ENCODE results near the gene PPP2R3B.

PPP2R3B gene

DNA sequence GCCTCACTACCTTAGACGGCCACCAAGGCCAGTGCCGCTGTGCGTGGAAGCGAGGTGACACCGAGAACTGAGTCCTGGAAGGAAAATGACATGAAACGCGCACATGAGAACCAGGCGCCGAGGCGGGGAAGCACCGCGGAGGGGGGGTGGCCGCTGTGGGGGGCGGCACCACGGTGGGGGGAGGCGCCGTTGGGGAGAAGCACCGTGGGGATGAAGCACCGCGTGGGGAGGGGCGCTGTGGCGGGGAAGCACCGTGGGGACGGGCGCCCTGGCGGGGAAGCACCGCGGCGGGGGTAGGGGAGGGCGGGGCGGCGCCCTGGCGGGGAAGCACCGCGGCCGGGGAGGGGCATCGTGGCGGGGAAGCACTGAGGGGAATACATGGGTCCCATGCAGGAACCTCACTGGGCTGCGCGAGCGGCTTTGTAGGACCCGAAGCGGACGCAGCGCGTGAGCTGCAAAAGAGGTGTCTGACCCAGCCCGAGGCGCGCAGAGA lies 28.0 kb downstream of the PPP2R3B start:
- Histone ChIP-seq H2AK5ac (ENCODE audit: low read length, severe bottlenecking) (no peak overlapping the region), H3K4me2 (ENCODE audit: low read length, poor library complexity, severe bottlenecking) (no peak overlapping the region), H3K14ac (ENCODE audit: low read length in 2 of 2) (no peak overlapping the region), H2BK15ac (ENCODE audit: low read depth, poor library complexity, severe bottlenecking) (no peak overlapping the region), H3K9ac (ENCODE audit: low read length) (no peak overlapping the region), H3K9me3 (ENCODE audit: control insufficient read depth, low read length) (peaks cover 20% of the 10 kb centered on the region), H2BK5ac (ENCODE audit: low read depth, low read length, poor library complexity, severe bottlenecking) (no peak overlapping the region), H3K4ac (ENCODE audit: low read depth in 1 of 2, low read length in 2 of 2) (no peak overlapping the region), H3K4me3 (ENCODE audit: insufficient read depth in 1 of 2, low read depth in 1 of 2, low read length in 2 of 2) (no peak overlapping the region), H3K36me3 (ENCODE audit: control insufficient read depth in 1 of 2, insufficient read depth in 2 of 2, low read depth in 1 of 2, low read length in 2 of 2) (peaks cover 14 to 44% of the 10 kb centered on the region in 2 experiments), H4K8ac (ENCODE audit: low read length) (no peak overlapping the region), H2BK12ac (ENCODE audit: low read length in 2 of 2) (no peak overlapping the region), H3K79me1 (replicated peaks; ENCODE audit: low read length, poor library complexity, severe bottlenecking) (peaks cover 34% of the 10 kb centered on the region), H3K27ac (ENCODE audit: low read length, poor library complexity, severe bottlenecking) (no peak overlapping the region), H3K18ac (ENCODE audit: low read depth in 1 of 2, low read length in 2 of 2) (no peak overlapping the region), H4K91ac (ENCODE audit: low read length) (no peak overlapping the region), H2BK120ac (ENCODE audit: low read depth, low read length) (no peak overlapping the region), H2AFZ (ENCODE audit: low read depth, low read length) (no peak overlapping the region), H3K23ac (ENCODE audit: low read length in 2 of 2) (no peak overlapping the region), H3K27me3 (ENCODE audit: control insufficient read depth in 1 of 2, insufficient read depth in 1 of 2, low read length in 2 of 2) (no peaks in the 10 kb centered on the region), H3K4me1 (ENCODE audit: control insufficient read depth, insufficient read depth, low read depth, low read length) (peaks cover 7% of the 10 kb centered on the region)
- DNase-seq, result no peak
- WGBS, result 98% methylated on average over 32 of the region's 49 CpGs

- Histone ChIP-seq H2BK12ac (ENCODE audit: low read length in 2 of 2) (no peak overlapping the region), H3K18ac (ENCODE audit: low read depth in 1 of 2, low read length in 2 of 2) (peak overlapping the region in 1 of 2 experiments; percentile 49)
- 80% methylated on average over 48 of the region's 48 CpGs for WGBS
These were observed 28.8 kb downstream of the PPP2R3B start for GRCh38 chrX:357693-358471.

DNA sequence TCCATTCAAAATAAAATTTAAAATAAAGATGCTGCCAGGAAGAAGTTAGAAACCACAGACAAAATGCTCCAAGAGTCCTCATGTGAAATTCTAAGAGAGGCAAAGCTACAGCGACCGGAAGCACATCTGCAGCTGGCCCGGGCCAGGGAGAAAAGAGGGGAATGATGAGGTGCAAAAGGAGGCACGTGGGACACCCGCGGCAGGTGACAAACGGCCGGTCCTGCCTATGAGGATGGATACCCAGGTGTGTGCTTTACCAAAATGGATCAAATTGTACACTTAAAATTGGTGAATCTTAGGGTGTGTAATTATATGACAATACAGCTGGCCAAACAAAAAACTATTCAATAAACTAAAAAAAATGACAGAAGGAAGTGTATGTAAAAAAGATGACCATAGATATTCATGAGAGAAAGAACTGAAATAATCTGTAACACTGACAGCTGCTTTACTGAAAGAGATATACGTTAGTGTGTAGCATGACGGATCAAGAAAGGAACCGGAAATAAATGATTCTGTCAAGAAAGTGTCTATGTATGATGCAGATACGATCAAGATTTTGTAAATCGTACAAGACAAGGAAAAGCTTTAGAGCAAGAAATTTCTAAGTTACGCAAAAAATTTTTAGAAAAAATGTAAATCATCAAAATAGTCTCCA lies 29.5 kb downstream of the PPP2R3B start:
- no peak overlapping the region for H2BK15ac ChIP-seq (ENCODE audit: low read depth, poor library complexity, severe bottlenecking)
- peaks cover 20% of the 10 kb centered on the region for H3K9me3 ChIP-seq (ENCODE audit: control insufficient read depth, low read length)
- no peak overlapping the region for H2AFZ ChIP-seq (ENCODE audit: low read depth, low read length)
- no peak overlapping the region for H3K18ac ChIP-seq (ENCODE audit: low read depth in 1 of 2, low read length in 2 of 2)
- no peak overlapping the region for H3K14ac ChIP-seq (ENCODE audit: low read length in 2 of 2)
- H2BK120ac ChIP-seq (ENCODE audit: low read depth, low read length), result no peak overlapping the region
- no peak overlapping the region for H2AK5ac ChIP-seq (ENCODE audit: low read length, severe bottlenecking)
- no peaks in the 10 kb centered on the region for H3K27me3 ChIP-seq (ENCODE audit: control insufficient read depth in 1 of 2, insufficient read depth in 1 of 2, low read length in 2 of 2)
- H3K27ac ChIP-seq (ENCODE audit: low read length, poor library complexity, severe bottlenecking), result no peak overlapping the region
- H3K4me3 ChIP-seq (ENCODE audit: insufficient read depth in 1 of 2, low read depth in 1 of 2, low read length in 2 of 2), result no peak overlapping the region
- no peak overlapping the region for H4K91ac ChIP-seq (ENCODE audit: low read length)
- peaks cover 16 to 43% of the 10 kb centered on the region in 2 experiments for H3K36me3 ChIP-seq (ENCODE audit: control insufficient read depth in 1 of 2, insufficient read depth in 2 of 2, low read depth in 1 of 2, low read length in 2 of 2)
- H3K9ac ChIP-seq (ENCODE audit: low read length), result no peak overlapping the region
- H3K4ac ChIP-seq (ENCODE audit: low read depth in 1 of 2, low read length in 2 of 2), result no peak overlapping the region
- peaks cover 7% of the 10 kb centered on the region for H3K4me1 ChIP-seq (ENCODE audit: control insufficient read depth, insufficient read depth, low read depth, low read length)
- 88% methylated on average over 6 of the region's 14 CpGs for WGBS
- H3K79me1 ChIP-seq (replicated peaks; ENCODE audit: low read length, poor library complexity, severe bottlenecking), result peaks cover 24% of the 10 kb centered on the region
- no peak for DNase-seq
- no peak overlapping the region for H3K4me2 ChIP-seq (ENCODE audit: low read length, poor library complexity, severe bottlenecking)
- no peak overlapping the region for H3K23ac ChIP-seq (ENCODE audit: low read length in 2 of 2)
- H4K8ac ChIP-seq (ENCODE audit: low read length), result no peak overlapping the region
- no peak overlapping the region for H2BK12ac ChIP-seq (ENCODE audit: low read length in 2 of 2)
- H2BK5ac ChIP-seq (ENCODE audit: low read depth, low read length, poor library complexity, severe bottlenecking), result no peak overlapping the region

More at GRCh38 chrX:357693-358471, 28.8 kb downstream of the PPP2R3B start:
- no peak overlapping the region for H2BK5ac ChIP-seq (ENCODE audit: low read depth, low read length, poor library complexity, severe bottlenecking)
- H3K4me1 ChIP-seq (ENCODE audit: control insufficient read depth, insufficient read depth, low read depth, low read length), result peaks cover 7% of the 10 kb centered on the region
- no peak overlapping the region for H2AK5ac ChIP-seq (ENCODE audit: low read length, severe bottlenecking)
- no peak overlapping the region for H2BK15ac ChIP-seq (ENCODE audit: low read depth, poor library complexity, severe bottlenecking)
- H4K8ac ChIP-seq (ENCODE audit: low read length), result no peak overlapping the region
- no peak overlapping the region for H3K4ac ChIP-seq (ENCODE audit: low read depth in 1 of 2, low read length in 2 of 2)
- peaks cover 14 to 38% of the 10 kb centered on the region in 2 experiments for H3K36me3 ChIP-seq (ENCODE audit: control insufficient read depth in 1 of 2, insufficient read depth in 2 of 2, low read depth in 1 of 2, low read length in 2 of 2)
- peak overlapping the region in 1 of 2 experiments; percentile 61 for H3K23ac ChIP-seq (ENCODE audit: low read length in 2 of 2)
- H3K79me1 ChIP-seq (replicated peaks; ENCODE audit: low read length, poor library complexity, severe bottlenecking), result peaks cover 29% of the 10 kb centered on the region
- no peak overlapping the region for H3K14ac ChIP-seq (ENCODE audit: low read length in 2 of 2)
- H4K91ac ChIP-seq (ENCODE audit: low read length), result no peak overlapping the region
- H3K27ac ChIP-seq (ENCODE audit: low read length, poor library complexity, severe bottlenecking), result no peak overlapping the region
- H3K4me2 ChIP-seq (ENCODE audit: low read length, poor library complexity, severe bottlenecking), result no peak overlapping the region
- peaks cover 20% of the 10 kb centered on the region for H3K9me3 ChIP-seq (ENCODE audit: control insufficient read depth, low read length)
- no peaks in the 10 kb centered on the region for H3K27me3 ChIP-seq (ENCODE audit: control insufficient read depth in 1 of 2, insufficient read depth in 1 of 2, low read length in 2 of 2)
- H3K4me3 ChIP-seq (ENCODE audit: insufficient read depth in 1 of 2, low read depth in 1 of 2, low read length in 2 of 2), result no peak overlapping the region
- peak; percentile 54 for DNase-seq
- no peak overlapping the region for H2AFZ ChIP-seq (ENCODE audit: low read depth, low read length)
- H3K9ac ChIP-seq (ENCODE audit: low read length), result no peak overlapping the region
- no peak overlapping the region for H2BK120ac ChIP-seq (ENCODE audit: low read depth, low read length)

DNA sequence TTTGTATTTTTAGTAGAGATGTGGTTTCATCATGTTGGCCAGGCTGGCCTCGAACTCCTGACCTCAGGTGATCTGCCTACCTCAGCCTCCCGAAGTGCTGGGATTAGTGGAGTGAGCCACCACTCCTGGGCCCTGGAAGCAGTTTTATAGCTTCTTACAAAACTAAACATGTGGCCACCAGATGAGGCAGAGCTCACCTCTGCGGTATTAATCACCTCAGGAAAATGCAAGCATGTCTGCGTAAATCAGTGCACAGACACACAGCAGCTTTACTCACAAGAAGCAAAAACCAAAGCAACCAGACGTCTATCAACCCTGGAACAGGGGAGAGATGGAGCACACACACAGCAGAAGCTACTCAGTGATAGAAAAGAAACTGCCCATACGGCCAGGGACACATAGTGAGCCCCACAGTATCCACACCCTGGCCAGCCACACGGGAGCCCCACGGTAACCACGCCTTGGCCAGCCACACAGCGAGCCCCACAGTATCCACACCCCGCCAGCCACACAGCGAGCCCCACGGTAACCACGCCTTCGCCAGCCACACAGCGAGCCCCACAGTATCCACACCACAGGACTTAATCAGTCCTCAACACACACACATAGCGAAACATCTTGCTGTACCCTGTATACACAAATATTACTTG lies 30.2 kb downstream of the PPP2R3B start:
- peaks cover 7% of the 10 kb centered on the region for H3K4me1 ChIP-seq (ENCODE audit: control insufficient read depth, insufficient read depth, low read depth, low read length)
- H3K4me3 ChIP-seq (ENCODE audit: insufficient read depth in 1 of 2, low read depth in 1 of 2, low read length in 2 of 2), result no peak overlapping the region
- peaks cover 22% of the 10 kb centered on the region for H3K79me1 ChIP-seq (replicated peaks; ENCODE audit: low read length, poor library complexity, severe bottlenecking)
- no peak overlapping the region for H2AFZ ChIP-seq (ENCODE audit: low read depth, low read length)
- H3K27me3 ChIP-seq (ENCODE audit: control insufficient read depth in 1 of 2, insufficient read depth in 1 of 2, low read length in 2 of 2), result no peaks in the 10 kb centered on the region
- H3K18ac ChIP-seq (ENCODE audit: low read depth in 1 of 2, low read length in 2 of 2), result no peak overlapping the region
- no peak overlapping the region for H2BK12ac ChIP-seq (ENCODE audit: low read length in 2 of 2)
- H2BK15ac ChIP-seq (ENCODE audit: low read depth, poor library complexity, severe bottlenecking), result no peak overlapping the region
- H4K8ac ChIP-seq (ENCODE audit: low read length), result no peak overlapping the region
- no peak overlapping the region for H2BK5ac ChIP-seq (ENCODE audit: low read depth, low read length, poor library complexity, severe bottlenecking)
- H2AK5ac ChIP-seq (ENCODE audit: low read length, severe bottlenecking), result no peak overlapping the region
- H3K27ac ChIP-seq (ENCODE audit: low read length, poor library complexity, severe bottlenecking), result no peak overlapping the region
- no peak overlapping the region for H4K91ac ChIP-seq (ENCODE audit: low read length)
- H3K4me2 ChIP-seq (ENCODE audit: low read length, poor library complexity, severe bottlenecking), result no peak overlapping the region
- no peak overlapping the region for H3K9ac ChIP-seq (ENCODE audit: low read length)
- H3K9me3 ChIP-seq (ENCODE audit: control insufficient read depth, low read length), result peaks cover 20% of the 10 kb centered on the region
- H3K23ac ChIP-seq (ENCODE audit: low read length in 2 of 2), result no peak overlapping the region
- H3K4ac ChIP-seq (ENCODE audit: low read depth in 1 of 2, low read length in 2 of 2), result no peak overlapping the region
- peak; percentile 53 for DNase-seq
- no peak overlapping the region for H3K14ac ChIP-seq (ENCODE audit: low read length in 2 of 2)
- WGBS, result 69% methylated on average over 17 of the region's 17 CpGs
- no peak overlapping the region for H2BK120ac ChIP-seq (ENCODE audit: low read depth, low read length)
- H3K36me3 ChIP-seq (ENCODE audit: control insufficient read depth in 1 of 2, insufficient read depth in 2 of 2, low read depth in 1 of 2, low read length in 2 of 2), result peaks cover 16 to 38% of the 10 kb centered on the region in 2 experiments

All from mesenchymal stem cell (in vitro differentiated cells and primary cell).